Psoas muscle (tissue), 8 donors: ENCODE results near the gene RUNX2. TPM values are rescaled to one million over a fixed set of nuclear protein-coding genes. Genes with fewer than 3 reads are reported as not detected.

Experiments used
- ATAC-seq, 4 donors: fragments of 200-7000 bp; cut with Tn5 transposase; one replicate each; pipeline ENCODE4 v1.9.1; 2020; ENCODE audit warnings: moderate library complexity in 3 of 4, mild to moderate bottlenecking in 2 of 4
- DNase-seq, 2 donors: peaks; one replicate each; pipeline ENCODE4 v3.0.0-alpha.2; 2020
- H3K27ac ChIP-seq: fragments of 200-600 bp; one replicate; pipeline ENCODE4 v1.8.0; 2022
- H3K27me3 ChIP-seq, 3 donors: fragments of 200-600 bp in 1 of 3; one replicate each; pipeline versions ENCODE4 v1.6.1 to v1.8.0; 2013 to 2022; ENCODE audit warnings: low read length in 2 of 3, mild to moderate bottlenecking in 2 of 3, moderate library complexity in 1 of 3; ENCODE audit not compliant: insufficient read depth in 3 of 3
- H3K36me3 ChIP-seq, 2 donors: fragments of 200-600 bp in 1 of 2; one replicate each; pipeline versions ENCODE4 v1.6.1 to v1.8.0; 2013 to 2022; ENCODE audit warnings: low read depth in 1 of 2, mild to moderate bottlenecking in 1 of 2, moderate library complexity in 1 of 2; ENCODE audit not compliant: insufficient read depth in 1 of 2
- H3K4me1 ChIP-seq: fragments of 200-600 bp; one replicate; pipeline ENCODE4 v1.8.0; 2022
- H3K4me3 ChIP-seq: fragments of 200-600 bp; one replicate; pipeline ENCODE4 v1.8.0; 2022; ENCODE audit warnings: mild to moderate bottlenecking
- H3K9me3 ChIP-seq: fragments of 200-600 bp; one replicate; pipeline ENCODE4 v1.8.0; 2022
- CTCF ChIP-seq: fragments of 200-600 bp; IDR thresholded peaks from one replicate; pipeline ENCODE4 v1.8.0; 2022; ENCODE audit warnings: antibody characterized with exemption
- WGBS, 3 donors: extraction: QIAGEN DNeasy Blood & Tissue Kit; methylation state at CpG; one replicate each; pipeline versions ENCODE4 v1.1.6 to v1.1.7; 2013; 5-methylcytosine and 5-hydroxymethylcytosine counted together
- intact Hi-C, 2 donors: fragments of 100-400 bp; cut with DNase I; formaldehyde crosslinking; loops; one replicate each; pipeline versions ENCODE4 v1.11.0 to v1.14.2; 2022
- polyA plus RNA-seq, 3 donors: library from polyadenylated mRNA; stranded (reverse); fragments of 200-250 nt; gene quantifications; one replicate each; pipeline ENCODE4 v1.2.3, GENCODE V29; 2013
- total RNA-seq, 4 donors: library from RNA; stranded (reverse); fragmentation: NEBNext Ultra II Directional in 2 of 4; extraction: Animal tissue kit (Norgen Biotek cat#: 25700) in 2 of 4; gene quantifications; one replicate each; pipeline versions ENCODE4 v1.2.1 to v1.2.4, GENCODE V29; 2021 to 2023
- donor health status: healthy with polysubstance abuse.
- donor health status: DM: no; HTN: no; CAD: no; lungs with moderate emphysema.
- donor health status: Bipolar disorder and iron deficiency.
- donor health status: healthy.
- donor health status: DM: yes; HTN: yes; CAD: no.
- donor health status: DM: no; HTN: no; CAD: no.
- donor health status: DM: no; HTN: no; CAD: no.
- donor health status: DM: yes; HTN: yes; CAD: no.

The RUNX2 gene
- total and polyA plus RNA-seq, 7 donors, result 0.07 to 0.69 (median 0.21) TPM

- intact Hi-C loops, result loop anchor here in 1 of 2 donors (10.0 kb wide), 1 partner anchor 971 kb away; no protein-coding TSS in a partner anchor
- Histone ChIP-seq H3K27ac (peak overlapping the region; percentile 89), H3K4me3 (peak overlapping the region; percentile 16), H3K4me1 (peaks cover 22% of the 10 kb centered on the region), H3K36me3 (no peaks in the 10 kb centered on the region), H3K9me3 (no peaks in the 10 kb centered on the region), H3K27me3 (no peaks in the 10 kb centered on the region)
- DNase-seq, result no peak
- ATAC-seq, result peak in 3 of 4 donors; percentile 20 to 40 (median 22)
- 9 to 17% (median 15%) methylated on average over 2 of the region's 2 CpGs for WGBS, 3 donors
- no peak for TF ChIP-seq CTCF
These were observed 117.2 kb downstream of the RUNX2 start for GRCh38 chr6:45445364-45445748.

GRCh38 chr6:45445749-45446549 is 117.8 kb downstream of the RUNX2 start:
- ATAC-seq, result peak; percentile 92 to 95 (median 94)
- no peaks in the 10 kb centered on the region for H3K36me3 ChIP-seq
- H3K27ac ChIP-seq, result peak overlapping the region; percentile 89
- peaks cover 22% of the 10 kb centered on the region for H3K4me1 ChIP-seq
- H3K4me3 ChIP-seq, result peak overlapping the region; percentile 37
- intact Hi-C loops, result loop anchor here in 1 of 2 donors (10.0 kb wide), 1 partner anchor 971 kb away; no protein-coding TSS in a partner anchor
- WGBS, 3 donors, result 9 to 13% (median 12%) methylated on average over 9 of the region's 9 CpGs
- H3K27me3 ChIP-seq, result no peaks in the 10 kb centered on the region
- TF ChIP-seq CTCF, result no peak
- DNase-seq, result peak; percentile 59 to 62
- no peaks in the 10 kb centered on the region for H3K9me3 ChIP-seq

GRCh38 chr6:45447005-45447404 is 118.9 kb downstream of the RUNX2 start:
- H3K36me3 ChIP-seq, result no peaks in the 10 kb centered on the region
- no peak for DNase-seq
- no peaks in the 10 kb centered on the region for H3K9me3 ChIP-seq
- peaks cover 22% of the 10 kb centered on the region for H3K4me1 ChIP-seq
- H3K27me3 ChIP-seq, result no peaks in the 10 kb centered on the region
- WGBS, 3 donors, result 54 to 81% (median 72%) methylated on average over 1 of the region's 1 CpG
- no peak for ATAC-seq
- no peak for TF ChIP-seq CTCF
- intact Hi-C loops, result loop anchor here in 1 of 2 donors (10.0 kb wide), 1 partner anchor 972 kb away; no protein-coding TSS in a partner anchor
- H3K27ac ChIP-seq, result no peak overlapping the region
- no peak overlapping the region for H3K4me3 ChIP-seq

GRCh38 chr6:45447716-45448115 is 119.6 kb downstream of the RUNX2 start:
- DNase-seq (no peak), ATAC-seq (no peak)
- Histone ChIP-seq H3K27ac (no peak overlapping the region), H3K9me3 (no peaks in the 10 kb centered on the region), H3K4me3 (no peak overlapping the region), H3K27me3 (no peaks in the 10 kb centered on the region), H3K36me3 (no peaks in the 10 kb centered on the region), H3K4me1 (peaks cover 22% of the 10 kb centered on the region)
- intact Hi-C loops, result loop anchor here in 1 of 2 donors (10.0 kb wide), 1 partner anchor 973 kb away; no protein-coding TSS in a partner anchor
- 83 to 86% (median 85%) methylated on average over 2 of the region's 2 CpGs for WGBS, 3 donors
- no peak for TF ChIP-seq CTCF
